RWPE1 (cell line): ENCODE data around the gene RYR1.

Source experiments
- CTCF ChIA-PET: fragments of 350-600 bp; sonication (Branson Sonifier 250); formaldehyde crosslinking; extraction: SDS; loops from one replicate; lab custom pipeline; 2021; lab: Yijun Ruan, JAX
- POLR2A ChIA-PET: fragments of 400-600 bp; formaldehyde crosslinking; extraction: SDS; loops from one replicate; lab custom pipeline; 2020; ENCODE audit warnings: antibody characterized with exemption; ENCODE audit not compliant: low non-redundant PET; lab: Yijun Ruan, JAX
- DNase-seq: peaks from one replicate; pipeline ENCODE4 v3.0.0; 2012; ENCODE audit warnings: low spot score
- H3K27ac ChIP-seq: fragments of 450-650 bp; 2 replicates; pipeline ENCODE4 v1.5.1; 2017
- CTCF ChIP-seq: fragments of 450-650 bp; conservative IDR thresholded peaks from 2 replicates; pipeline ENCODE4 v1.5.1; 2017; ENCODE audit warnings: low read depth, mild to moderate bottlenecking

The RYR1 gene

GRCh38 chr19:38615007-38615581 lies 181.6 kb downstream of the RYR1 start:
- TF ChIP-seq CTCF, result no peak
- ChIA-PET POLR2A (no interaction called here), CTCF (interaction anchor here (0.6 to 0.7 kb wide), 2 partner anchors 20 to 336 kb away, joined by 3 to 4 read pairs; no protein-coding TSS in a partner anchor)
- no peak for DNase-seq
- H3K27ac ChIP-seq, result no peak overlapping the region

- no peak overlapping the region for H3K27ac ChIP-seq
- DNase-seq, result no peak
- POLR2A ChIA-PET, result interaction anchor here (1.0 kb wide), 1 partner anchor 67 kb away, joined by 5 read pairs; no protein-coding TSS in a partner anchor
- TF ChIP-seq CTCF, result no peak
- CTCF ChIA-PET, result no interaction called here
These were observed 182.8 kb downstream of the RYR1 start for GRCh38 chr19:38616265-38616664.

GRCh38 chr19:38617283-38617763 lies 183.8 kb downstream of the RYR1 start:
- no peak for TF ChIP-seq CTCF
- POLR2A ChIA-PET, result interaction anchor here (1.0 kb wide), 1 partner anchor 66 kb away, joined by 5 read pairs; no protein-coding TSS in a partner anchor
- peak overlapping the region; percentile 89 for H3K27ac ChIP-seq
- DNase-seq, result no peak
- CTCF ChIA-PET, result interaction anchor here (0.6 kb wide), 1 partner anchor 72 kb away, joined by 3 read pairs; no protein-coding TSS in a partner anchor

GRCh38 chr19:38617764-38618589 lies 184.5 kb downstream of the RYR1 start, which contains the start of gene MAP4K1:
Gene MAP4K1 (minus strand): TSS chr19:38617953. CDS start chr19:38617895, 58 bp downstream.
- ChIA-PET CTCF (interaction anchor here (0.6 kb wide), 1 partner anchor 73 kb away, joined by 3 read pairs; no protein-coding TSS in a partner anchor), POLR2A (interaction anchor here (1.0 to 1.2 kb wide), 2 partner anchors 8 to 38 kb away, joined by 3 to 6 read pairs; no protein-coding TSS in a partner anchor)
- H3K27ac ChIP-seq, result peak within 1 kb of the TSS; percentile 89
- no peak for DNase-seq
- TF ChIP-seq CTCF, result no peak

- ChIA-PET POLR2A (interaction anchor here (0.6 to 1.2 kb wide), 4 partner anchors 9 to 39 kb away, joined by 3 to 6 read pairs (median 3); partner anchors contain the start of gene ACTN4), CTCF (interaction anchor here (0.5 to 1.7 kb wide), 3 partner anchors 18 to 328 kb away, joined by 3 to 7 read pairs (median 3); no protein-coding TSS in a partner anchor)
- no peak for TF ChIP-seq CTCF
- DNase-seq, result peak; percentile 98
- peak within 1 kb of the TSS; percentile 89 for H3K27ac ChIP-seq
These were observed 185.3 kb downstream of the RYR1 start, which contains the start of gene EIF3K for GRCh38 chr19:38618590-38619360. Gene EIF3K (plus strand): TSS chr19:38619188. CDS start chr19:38619269, 81 bp downstream.
